ENCODE results near the gene HMGXB3.

The HMGXB3 gene

GRCh38 chr5:150066901-150067396, 66.4 kb downstream of the HMGXB3 start:
- peaks cover 97% of the 10 kb centered on the region for H3K36me3 ChIP-seq
- no peak for TF ChIP-seq CTCF (IDR thresholded peaks at IDR 0.05)
- H3K4me3 ChIP-seq (ENCODE audit: low read depth in 1 of 2, low read length in 1 of 2): no peak overlapping the region
- H3K9me3 ChIP-seq: no peaks in the 10 kb centered on the region
- H3K27me3 ChIP-seq: no peaks in the 10 kb centered on the region
- no peak overlapping the region for H3K27ac ChIP-seq
- H3K4me1 ChIP-seq (ENCODE audit: control insufficient read depth in 1 of 2, insufficient read depth in 1 of 2, low read depth in 1 of 2, low read length in 1 of 2): peaks cover 7 to 9% of the 10 kb centered on the region in 2 experiments

GRCh38 chr5:150067405-150067960, 66.9 kb downstream of the HMGXB3 start:
- no peak for TF ChIP-seq CTCF (IDR thresholded peaks at IDR 0.05)
- H3K36me3 ChIP-seq: peaks cover 99% of the 10 kb centered on the region
- no peaks in the 10 kb centered on the region for H3K9me3 ChIP-seq
- no peak overlapping the region for H3K4me3 ChIP-seq (ENCODE audit: low read depth in 1 of 2, low read length in 1 of 2)
- H3K4me1 ChIP-seq (ENCODE audit: control insufficient read depth in 1 of 2, insufficient read depth in 1 of 2, low read depth in 1 of 2, low read length in 1 of 2): peaks cover 2 to 5% of the 10 kb centered on the region in 2 experiments
- H3K27me3 ChIP-seq: no peaks in the 10 kb centered on the region
- no peak overlapping the region for H3K27ac ChIP-seq

- no peaks in the 10 kb centered on the region for H3K9me3 ChIP-seq
- peaks cover 99% of the 10 kb centered on the region for H3K36me3 ChIP-seq
- no peak for TF ChIP-seq CTCF (IDR thresholded peaks at IDR 0.05)
- no peaks in the 10 kb centered on the region for H3K27me3 ChIP-seq
- no peak overlapping the region for H3K4me3 ChIP-seq (ENCODE audit: low read depth in 1 of 2, low read length in 1 of 2)
- H3K27ac ChIP-seq: no peak overlapping the region
- H3K4me1 ChIP-seq (ENCODE audit: control insufficient read depth in 1 of 2, insufficient read depth in 1 of 2, low read depth in 1 of 2, low read length in 1 of 2): no peaks in the 10 kb centered on the region
Measured at GRCh38 chr5:150068071-150068470, 67.5 kb downstream of the HMGXB3 start.

- Histone ChIP-seq H3K27me3 (no peaks in the 10 kb centered on the region), H3K4me1 (ENCODE audit: control insufficient read depth in 1 of 2, insufficient read depth in 1 of 2, low read depth in 1 of 2, low read length in 1 of 2) (no peaks in the 10 kb centered on the region), H3K36me3 (peaks cover 99% of the 10 kb centered on the region), H3K9me3 (no peaks in the 10 kb centered on the region), H3K27ac (no peak overlapping the region), H3K4me3 (ENCODE audit: low read depth in 1 of 2, low read length in 1 of 2) (no peak overlapping the region)
- TF ChIP-seq CTCF (IDR thresholded peaks at IDR 0.05): no peak
Measured at GRCh38 chr5:150068472-150068871, 67.9 kb downstream of the HMGXB3 start.

GRCh38 chr5:150068961-150069645, 68.6 kb downstream of the HMGXB3 start:
- H3K4me1 ChIP-seq (ENCODE audit: control insufficient read depth in 1 of 2, insufficient read depth in 1 of 2, low read depth in 1 of 2, low read length in 1 of 2): no peaks in the 10 kb centered on the region
- H3K4me3 ChIP-seq (ENCODE audit: low read depth in 1 of 2, low read length in 1 of 2): no peak overlapping the region
- no peak overlapping the region for H3K27ac ChIP-seq

More at GRCh38 chr5:150068961-150069645, 68.6 kb downstream of the HMGXB3 start:
- H3K36me3 ChIP-seq: peaks cover 99% of the 10 kb centered on the region
- no peak for TF ChIP-seq CTCF (IDR thresholded peaks at IDR 0.05)
- no peaks in the 10 kb centered on the region for H3K27me3 ChIP-seq
- no peaks in the 10 kb centered on the region for H3K9me3 ChIP-seq
